Activated CD8-positive, alpha-beta memory T cell treated with anti-CD3 and anti-CD28 coated beads, Interleukin-2, amount 10 ng/mL, durations not matched to agents 7 days and 5 days (primary cell): ENCODE measurements around the gene AUTS2. TPM values are rescaled to one million over a fixed set of nuclear protein-coding genes. Genes with fewer than 3 reads are reported as not detected.

Source experiments
- ATAC-seq: fragments of 150-1000 bp; cut with Tn5 transposase; one replicate; pipeline ENCODE4 v1.10.0; 2021; ENCODE audit warnings: moderate library complexity
- CTCF ChIA-PET: fragments of 350-600 bp; sonication (Branson Sonifier 250); formaldehyde crosslinking; loops from one replicate; lab custom pipeline; 2021; ENCODE audit warnings: antibody characterized with exemption; lab: Charles Lee
- DNase-seq: peaks from one replicate; pipeline ENCODE4 v3.0.0-alpha.2; 2020
- H3K27ac Mint-ChIP-seq: one replicate; pipeline ENCODE4 v1.8.0; 2021; ENCODE audit warnings: mild to moderate bottlenecking, mixed read lengths
- H3K27me3 Mint-ChIP-seq: one replicate; pipeline ENCODE4 v1.8.0; 2021; ENCODE audit warnings: mixed read lengths
- H3K36me3 Mint-ChIP-seq: one replicate; pipeline ENCODE4 v1.8.0; 2021; ENCODE audit warnings: mild to moderate bottlenecking, mixed read lengths
- H3K4me1 Mint-ChIP-seq: one replicate; pipeline ENCODE4 v1.8.0; 2021; ENCODE audit warnings: mixed read lengths
- H3K4me3 Mint-ChIP-seq: one replicate; pipeline ENCODE4 v1.8.0; 2021; ENCODE audit warnings: mild to moderate bottlenecking, moderate library complexity, mixed read lengths
- H3K9me3 Mint-ChIP-seq: one replicate; pipeline ENCODE4 v1.8.0; 2022; ENCODE audit warnings: low read depth, mixed read lengths
- total RNA-seq, 2 experiments: library from RNA; stranded (reverse); gene quantifications; one replicate each; pipeline ENCODE4 v1.2.3, GENCODE V29; 2021

AUTS2 gene
- total RNA-seq, 2 experiments from 2014 or later = 9.5 to 24.4 TPM

GRCh38 chr7:70343519-70343918, 745.2 kb downstream of the AUTS2 start:
- DNase-seq (no peak), ATAC-seq (no peak)
- H3K4me1 Mint-ChIP-seq = peaks cover 13% of the 10 kb centered on the region
- H3K36me3 Mint-ChIP-seq = no peaks in the 10 kb centered on the region
- no peaks in the 10 kb centered on the region for H3K9me3 Mint-ChIP-seq
- peaks cover 40% of the 10 kb centered on the region for H3K27me3 Mint-ChIP-seq
- H3K4me3 Mint-ChIP-seq = no peak overlapping the region
- no peak overlapping the region for H3K27ac Mint-ChIP-seq
- CTCF ChIA-PET = no interaction called here

- H3K4me1 Mint-ChIP-seq = peaks cover 13% of the 10 kb centered on the region
- no peak overlapping the region for H3K27ac Mint-ChIP-seq
- no peaks in the 10 kb centered on the region for H3K9me3 Mint-ChIP-seq
Measured at GRCh38 chr7:70344726-70345125, 746.5 kb downstream of the AUTS2 start.

GRCh38 chr7:70346844-70347462, 748.7 kb downstream of the AUTS2 start:
- Mint-ChIP-seq H3K9me3 (no peaks in the 10 kb centered on the region), H3K27me3 (peaks cover 32% of the 10 kb centered on the region), H3K27ac (no peak overlapping the region), H3K36me3 (no peaks in the 10 kb centered on the region), H3K4me1 (peaks cover 13% of the 10 kb centered on the region), H3K4me3 (no peak overlapping the region)
- no peak for DNase-seq
- peak; percentile 20 for ATAC-seq
- CTCF ChIA-PET = no interaction called here

More at GRCh38 chr7:70344726-70345125, 746.5 kb downstream of the AUTS2 start:
- no peak overlapping the region for H3K4me3 Mint-ChIP-seq
- ATAC-seq (no peak), DNase-seq (no peak)
- no peaks in the 10 kb centered on the region for H3K36me3 Mint-ChIP-seq
- CTCF ChIA-PET = interaction anchor here (0.6 kb wide), 1 partner anchor 51 kb away, joined by 3 read pairs; no protein-coding TSS in a partner anchor
- peaks cover 41% of the 10 kb centered on the region for H3K27me3 Mint-ChIP-seq

DNA sequence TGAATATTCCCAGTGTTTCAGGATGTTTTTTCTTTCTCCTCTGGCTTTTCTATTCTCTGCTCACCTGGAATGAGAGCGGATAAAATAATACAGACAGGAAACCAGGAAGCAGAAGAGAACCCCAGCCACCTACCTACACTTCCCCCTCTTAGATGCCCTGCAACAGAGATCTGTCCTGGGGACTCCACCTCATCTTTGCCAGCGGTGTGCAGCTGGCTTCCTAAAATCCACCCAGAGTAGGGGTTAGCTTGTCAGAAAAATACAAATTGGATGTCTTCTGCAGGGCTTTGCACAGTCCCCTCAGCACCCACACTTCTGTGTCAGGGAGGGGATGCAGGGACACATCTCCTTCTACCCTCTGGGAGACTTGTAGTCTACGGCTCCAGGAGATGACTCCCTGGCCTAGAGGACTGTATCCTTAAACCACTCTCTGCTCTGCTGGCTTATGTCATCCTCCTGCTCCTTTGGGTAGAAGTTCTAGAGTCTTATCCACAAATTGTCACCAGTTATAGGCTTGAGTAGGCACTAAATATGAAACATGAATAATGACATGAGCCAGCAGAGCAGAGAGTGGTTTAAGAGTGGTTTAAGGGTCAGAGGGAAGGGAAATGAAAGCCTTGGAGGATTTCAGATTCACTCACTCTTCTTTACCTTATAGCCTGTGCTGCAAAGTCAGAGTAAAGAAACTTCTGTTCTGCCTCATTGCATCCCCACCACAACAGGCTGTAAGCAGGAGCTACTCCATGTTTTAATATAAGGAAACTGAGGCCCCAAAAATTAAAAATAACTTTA, 749.4 kb downstream of the AUTS2 start:
- ATAC-seq (no peak), DNase-seq (no peak)
- no peaks in the 10 kb centered on the region for H3K9me3 Mint-ChIP-seq
- no peak overlapping the region for H3K27ac Mint-ChIP-seq
- CTCF ChIA-PET = no interaction called here
- H3K36me3 Mint-ChIP-seq = no peaks in the 10 kb centered on the region
- peaks cover 13% of the 10 kb centered on the region for H3K4me1 Mint-ChIP-seq
- H3K27me3 Mint-ChIP-seq = peaks cover 28% of the 10 kb centered on the region
- no peak overlapping the region for H3K4me3 Mint-ChIP-seq

DNA sequence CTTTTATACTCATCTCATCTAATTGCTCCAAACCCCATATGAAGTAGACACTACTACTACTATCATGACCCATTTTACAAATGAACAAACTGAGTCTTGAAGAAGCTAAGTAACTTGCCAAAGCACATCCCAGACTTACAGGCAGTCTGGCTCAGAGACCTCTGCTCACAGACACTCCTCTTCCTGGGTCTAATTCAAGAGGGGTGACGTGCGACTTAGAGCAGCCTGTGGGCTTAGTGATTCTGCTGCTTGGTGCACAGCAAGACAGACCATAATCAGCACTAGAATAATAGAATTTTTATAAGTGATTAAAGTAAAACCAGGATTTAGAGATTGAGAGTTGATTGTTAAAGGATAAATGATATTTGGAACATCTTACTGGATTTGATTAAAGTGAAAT, 750.8 kb downstream of the AUTS2 start:
- peaks cover 20% of the 10 kb centered on the region for H3K27me3 Mint-ChIP-seq
- CTCF ChIA-PET = no interaction called here
- no peak overlapping the region for H3K27ac Mint-ChIP-seq
- DNase-seq = no peak
- H3K36me3 Mint-ChIP-seq = no peaks in the 10 kb centered on the region
- H3K4me1 Mint-ChIP-seq = peaks cover 13% of the 10 kb centered on the region
- ATAC-seq = no peak
- no peak overlapping the region for H3K4me3 Mint-ChIP-seq
- no peaks in the 10 kb centered on the region for H3K9me3 Mint-ChIP-seq

DNA sequence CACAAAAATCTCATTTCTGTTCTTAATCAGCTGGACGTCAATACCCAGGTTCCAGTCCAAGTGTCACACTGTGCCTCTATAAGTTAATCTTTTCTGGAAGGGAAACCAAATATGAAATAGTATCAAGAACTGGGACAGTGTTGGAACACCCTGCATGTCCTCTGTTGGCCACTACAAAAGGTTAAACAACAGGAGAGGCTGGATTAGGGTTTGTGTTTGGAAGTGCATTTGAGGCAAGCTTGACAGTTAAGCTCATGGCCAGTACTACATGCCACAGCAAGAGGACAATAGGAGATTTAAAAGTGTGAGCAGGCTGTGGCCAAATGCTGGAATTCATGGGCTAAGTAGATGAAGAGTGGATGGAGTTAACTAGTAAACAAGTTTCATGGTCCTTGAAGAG, 751.5 kb downstream of the AUTS2 start:
- ATAC-seq (no peak), DNase-seq (no peak)
- H3K36me3 Mint-ChIP-seq = no peaks in the 10 kb centered on the region
- no peak overlapping the region for H3K4me3 Mint-ChIP-seq
- no peak overlapping the region for H3K27ac Mint-ChIP-seq
- H3K27me3 Mint-ChIP-seq = peaks cover 20% of the 10 kb centered on the region
- H3K4me1 Mint-ChIP-seq = peaks cover 14% of the 10 kb centered on the region
- H3K9me3 Mint-ChIP-seq = no peaks in the 10 kb centered on the region
- CTCF ChIA-PET = no interaction called here

GRCh38 chr7:70352088-70352487, 753.8 kb downstream of the AUTS2 start:
- CTCF ChIA-PET = no interaction called here
- Mint-ChIP-seq H3K27ac (no peak overlapping the region), H3K9me3 (no peaks in the 10 kb centered on the region), H3K4me1 (peaks cover 12% of the 10 kb centered on the region), H3K27me3 (peaks cover 8% of the 10 kb centered on the region), H3K36me3 (no peaks in the 10 kb centered on the region), H3K4me3 (no peak overlapping the region)
- no peak for DNase-seq
- no peak for ATAC-seq

GRCh38 chr7:70352906-70353305, 754.6 kb downstream of the AUTS2 start:
- no peak overlapping the region for H3K4me3 Mint-ChIP-seq
- ATAC-seq (no peak), DNase-seq (no peak)
- H3K36me3 Mint-ChIP-seq = no peaks in the 10 kb centered on the region
- H3K4me1 Mint-ChIP-seq = peaks cover 3% of the 10 kb centered on the region
- CTCF ChIA-PET = no interaction called here
- no peaks in the 10 kb centered on the region for H3K9me3 Mint-ChIP-seq
- no peak overlapping the region for H3K27ac Mint-ChIP-seq
- peaks cover 8% of the 10 kb centered on the region for H3K27me3 Mint-ChIP-seq

DNA sequence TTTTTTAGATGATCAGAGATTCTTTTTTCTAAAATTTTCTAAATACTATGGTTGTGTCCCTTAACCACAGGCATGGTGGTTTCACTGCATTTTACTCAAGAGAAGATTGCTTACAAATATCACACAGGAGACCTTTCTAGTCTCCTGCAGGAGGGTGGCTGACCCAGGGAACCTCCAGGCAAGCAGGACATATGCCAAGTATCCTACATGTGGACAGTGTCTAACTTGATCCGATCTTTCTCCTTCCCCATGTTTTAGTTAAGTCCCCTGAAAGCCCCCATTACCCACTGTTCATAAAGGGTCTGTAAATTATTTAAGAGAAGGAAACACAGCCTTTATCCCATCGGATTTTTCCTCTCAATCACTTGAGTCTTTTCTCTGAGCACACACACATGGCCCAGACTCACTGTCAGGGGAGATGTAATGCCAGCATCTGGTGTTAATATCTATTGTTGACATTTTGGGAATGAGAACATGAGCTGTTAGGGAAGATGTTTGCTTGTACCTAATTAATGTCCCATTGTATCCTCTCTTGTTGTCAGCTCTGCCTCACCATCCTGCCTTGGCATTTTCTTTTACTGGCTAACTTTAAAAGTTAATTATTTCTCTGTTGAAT, 755.2 kb downstream of the AUTS2 start:
- peaks cover 8% of the 10 kb centered on the region for H3K27me3 Mint-ChIP-seq
- DNase-seq = no peak
- no peak for ATAC-seq
- H3K4me1 Mint-ChIP-seq = peaks cover 2% of the 10 kb centered on the region
- H3K27ac Mint-ChIP-seq = no peak overlapping the region
- no peaks in the 10 kb centered on the region for H3K9me3 Mint-ChIP-seq
- H3K36me3 Mint-ChIP-seq = no peaks in the 10 kb centered on the region
- no peak overlapping the region for H3K4me3 Mint-ChIP-seq
- CTCF ChIA-PET = no interaction called here

DNA sequence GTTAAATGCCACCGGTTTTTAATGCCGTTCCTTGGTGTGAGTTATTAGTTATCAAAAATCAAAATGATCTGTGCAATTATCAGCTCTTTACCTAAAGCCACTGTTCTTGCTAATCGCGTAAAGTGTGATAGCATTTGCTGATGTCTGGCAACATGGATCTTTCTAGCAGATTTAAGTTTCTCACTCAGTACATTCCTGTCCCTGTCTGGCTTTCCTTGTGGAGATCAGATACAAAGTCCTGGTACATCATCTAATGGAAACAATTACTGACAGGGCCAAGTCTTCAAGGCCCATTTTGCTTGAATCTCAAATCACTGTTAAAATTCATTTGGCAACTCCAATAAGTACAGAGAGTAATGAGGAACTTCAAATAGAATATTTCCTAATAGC, 755.7 kb downstream of the AUTS2 start:
- no peak overlapping the region for H3K4me3 Mint-ChIP-seq
- no peaks in the 10 kb centered on the region for H3K36me3 Mint-ChIP-seq
- no peak overlapping the region for H3K27ac Mint-ChIP-seq
- no peaks in the 10 kb centered on the region for H3K9me3 Mint-ChIP-seq
- ATAC-seq (no peak), DNase-seq (no peak)
- peaks cover 2% of the 10 kb centered on the region for H3K4me1 Mint-ChIP-seq
- CTCF ChIA-PET = no interaction called here
- H3K27me3 Mint-ChIP-seq = peaks cover 8% of the 10 kb centered on the region

- Mint-ChIP-seq H3K9me3 (no peaks in the 10 kb centered on the region), H3K27me3 (peaks cover 6% of the 10 kb centered on the region), H3K4me1 (peaks cover 2% of the 10 kb centered on the region), H3K27ac (no peak overlapping the region), H3K4me3 (no peak overlapping the region), H3K36me3 (no peaks in the 10 kb centered on the region)
- no peak for ATAC-seq
- DNase-seq = no peak
- CTCF ChIA-PET = no interaction called here
Measured at GRCh38 chr7:70354409-70355169, 756.3 kb downstream of the AUTS2 start.

DNA sequence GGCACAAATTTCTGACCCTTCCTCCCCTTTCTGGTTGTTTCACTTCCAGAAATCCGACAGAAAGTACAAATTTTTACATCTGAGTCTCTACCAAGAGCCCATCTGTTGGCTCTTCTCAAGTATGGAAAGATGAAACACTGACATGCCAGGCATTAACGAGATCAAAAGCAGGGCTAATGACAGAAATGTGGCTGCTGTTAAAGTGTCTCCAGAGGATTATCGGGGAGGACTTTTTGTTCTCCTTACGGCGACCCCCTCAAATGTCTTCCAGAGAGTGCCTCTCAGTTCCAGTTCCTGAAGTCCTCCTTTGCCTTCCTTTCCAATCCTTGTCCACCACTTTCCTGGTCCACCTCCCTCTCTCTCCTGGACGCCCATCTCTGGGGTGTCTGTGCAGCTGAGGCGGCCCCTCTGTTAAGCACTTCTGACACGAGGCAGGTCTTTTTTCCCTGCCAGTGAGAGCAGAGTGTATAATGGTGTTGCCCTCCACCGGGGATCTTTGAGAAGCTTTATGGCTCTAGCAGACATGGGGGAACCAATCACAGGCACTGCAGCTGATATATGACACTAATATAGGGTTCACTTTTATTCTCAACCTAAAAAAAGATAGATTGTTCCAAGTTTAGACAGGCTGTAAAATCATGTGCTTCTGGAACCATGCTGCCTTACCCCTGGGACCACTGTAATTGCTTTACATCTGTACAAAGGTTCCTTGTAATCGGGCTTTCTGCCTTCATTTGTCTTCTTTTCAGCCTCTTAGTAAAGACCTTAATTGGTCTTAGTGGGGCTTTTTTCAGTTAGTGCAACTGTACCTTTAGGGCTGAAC, 757.1 kb downstream of the AUTS2 start:
- Mint-ChIP-seq H3K4me1 (peaks cover 2% of the 10 kb centered on the region), H3K9me3 (no peaks in the 10 kb centered on the region), H3K4me3 (no peak overlapping the region), H3K36me3 (no peaks in the 10 kb centered on the region), H3K27ac (no peak overlapping the region), H3K27me3 (peaks cover 2% of the 10 kb centered on the region)
- ATAC-seq = no peak
- CTCF ChIA-PET = no interaction called here
- DNase-seq = no peak
